OCI-LY7 (cell line): ENCODE data around the gene CYP2C19. TPM values are rescaled to one million over a fixed set of nuclear protein-coding genes. Genes with fewer than 3 reads are reported as not detected.

Experiments used
- BruUV-seq: library from RNA; stranded (reverse); fragments of 400-500 nt; replicated peaks from 2 replicates; lab custom pipeline; 2021; lab: Mats Ljungman, UMichigan
- CTCF ChIA-PET: fragments of 300-600 bp; sonication (Branson Sonifier 250); formaldehyde crosslinking; loops from one replicate; lab custom pipeline; 2022; ENCODE audit warnings: antibody characterized with exemption; ENCODE audit not compliant: unreplicated experiment; lab: Charles Lee
- POLR2A ChIA-PET: fragments of 300-600 bp; sonication (Branson Sonifier 250); formaldehyde crosslinking; loops from one replicate; lab custom pipeline; 2022; ENCODE audit warnings: antibody characterized with exemption; lab: Charles Lee
- DNase-seq: peaks from one replicate; pipeline ENCODE4 v3.0.0-alpha.2; 2015; ENCODE audit warnings: low spot score
- H2AFZ ChIP-seq: fragments of 200-600 bp; sonication (generic), shearing (Covaris generic); 2 replicates; pipeline ENCODE4 v1.6.1; 2014; ENCODE audit warnings: mild to moderate bottlenecking, antibody characterized with exemption, low read length, moderate library complexity
- H3K27ac ChIP-seq: fragments of 200-600 bp; sonication (generic); 2 replicates; pipeline ENCODE4 v1.5.1; 2014; ENCODE audit warnings: mixed run types, low read depth, mild to moderate bottlenecking, moderate library complexity, low read length, inconsistent platforms; ENCODE audit not compliant: poor library complexity, severe bottlenecking
- H3K36me3 ChIP-seq: fragments of 200-600 bp; sonication (generic); 2 replicates; pipeline ENCODE4 v1.6.1; 2014; ENCODE audit warnings: mild to moderate bottlenecking, antibody characterized with exemption, low read length, moderate library complexity, mixed read lengths; ENCODE audit not compliant: insufficient read depth
- H3K4me1 ChIP-seq: fragments of 200-600 bp; sonication (generic); 2 replicates; pipeline ENCODE4 v1.5.1; 2014; ENCODE audit warnings: mild to moderate bottlenecking, low read length; ENCODE audit not compliant: insufficient read depth, poor library complexity, severe bottlenecking
- H3K4me2 ChIP-seq: fragments of 200-600 bp; sonication (generic); 2 replicates; pipeline ENCODE4 v1.6.1; 2014; ENCODE audit warnings: mild to moderate bottlenecking, low read length
- H3K4me3 ChIP-seq: fragments of 200-600 bp; sonication (generic); 2 replicates; pipeline ENCODE4 v1.5.1; 2014; ENCODE audit warnings: mild to moderate bottlenecking, low read depth, low read length; ENCODE audit not compliant: poor library complexity, severe bottlenecking
- H3K79me2 ChIP-seq: fragments of 200-600 bp; sonication (generic); 2 replicates; pipeline ENCODE4 v1.6.1; 2016; ENCODE audit warnings: low read depth, mild to moderate bottlenecking, low read length, moderate library complexity, mixed read lengths; ENCODE audit not compliant: insufficient read depth
- H3K9me2 ChIP-seq: fragments of 200-600 bp; sonication (generic); 2 replicates; pipeline ENCODE4 v1.6.1; 2016; ENCODE audit warnings: mild to moderate bottlenecking, low read length, mixed read lengths; ENCODE audit not compliant: insufficient read depth
- H3K9me3 ChIP-seq: fragments of 200-600 bp; sonication (generic); 2 replicates; pipeline ENCODE4 v1.6.1; 2014; ENCODE audit warnings: mild to moderate bottlenecking, mixed run types, low read length, mixed read lengths
- H4K20me1 ChIP-seq: fragments of 200-600 bp; sonication (generic); 2 replicates; pipeline ENCODE4 v1.6.1; 2014; ENCODE audit warnings: mild to moderate bottlenecking, antibody characterized with exemption, low read length, moderate library complexity, mixed read lengths; ENCODE audit not compliant: insufficient read depth
- EZH2phosphoT487 ChIP-seq: fragments of 200-600 bp; sonication (generic); IDR thresholded peaks from 2 replicates; pipeline ENCODE4 v1.6.1; 2018; ENCODE audit warnings: low read depth, borderline replicate concordance, mild to moderate bottlenecking, mixed run types, antibody characterized with exemption, low read length, moderate library complexity, mixed read lengths
- intact Hi-C: fragments of 100-400 bp; cut with micrococcal nuclease; formaldehyde crosslinking; loops from one replicate; pipeline ENCODE4 v1.10.0; 2022; ENCODE audit not compliant: unreplicated experiment
- total RNA-seq, 2 experiments: library from RNA; depleted of rRNA in 1 of 2; stranded (reverse); fragments of >200 nt in 1 of 2; shearing (Covaris generic) in 1 of 2; gene quantifications; 2 replicates each; pipeline ENCODE4 v1.2.3, GENCODE V29; 2014 to 2022
- TF ChIP-seq, protein P1 (sequence below): fragments of 200-600 bp; sonication (generic); conservative IDR thresholded peaks from 2 replicates; pipeline ENCODE4 v1.5.1; 2014; ENCODE audit warnings: mild to moderate bottlenecking, antibody characterized with exemption, low read length, moderate library complexity, mixed read lengths

CYP2C19 gene
- total RNA-seq, 2 experiments from 2014 or later, result not detected

DNA sequence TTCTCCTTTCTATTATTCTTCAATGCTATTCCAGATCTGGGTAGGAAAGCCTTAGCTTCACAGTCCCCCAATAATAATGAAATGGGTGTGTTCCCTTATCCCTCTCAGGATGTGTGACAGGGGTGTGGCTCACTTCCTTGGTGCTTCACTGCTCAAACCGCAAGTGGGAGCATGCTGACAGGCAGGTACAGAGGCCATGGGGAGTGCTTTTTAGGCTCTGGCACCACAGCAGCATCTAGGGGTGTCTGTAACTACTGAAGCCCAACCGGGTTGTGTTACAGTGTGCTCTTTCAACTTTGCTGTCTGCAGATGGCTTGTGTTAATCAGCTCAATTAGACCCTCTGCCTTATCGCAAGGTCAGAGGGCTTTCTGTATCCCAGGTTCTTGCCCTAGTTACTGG is 96.6 kb downstream of the CYP2C19 start:
- ChIA-PET CTCF (no interaction called here), POLR2A (interaction anchor here (0.8 kb wide), 1 partner anchor 30 kb away, joined by 3 read pairs; no protein-coding TSS in a partner anchor)
- DNase-seq, result no peak
- Histone ChIP-seq H3K79me2 (no peaks in the 10 kb centered on the region), H3K4me3 (no peak overlapping the region), H3K4me2 (no peak overlapping the region), H3K36me3 (no peaks in the 10 kb centered on the region), H3K9me2 (no peaks in the 10 kb centered on the region), H3K4me1 (no peaks in the 10 kb centered on the region), H3K27ac (no peak overlapping the region), H4K20me1 (no peaks in the 10 kb centered on the region), H2AFZ (no peak overlapping the region), H3K9me3 (no peaks in the 10 kb centered on the region)
- BruUV-seq, result no TSS peak
- intact Hi-C loops, result no loop called here
- TF ChIP-seq, protein P1, sequence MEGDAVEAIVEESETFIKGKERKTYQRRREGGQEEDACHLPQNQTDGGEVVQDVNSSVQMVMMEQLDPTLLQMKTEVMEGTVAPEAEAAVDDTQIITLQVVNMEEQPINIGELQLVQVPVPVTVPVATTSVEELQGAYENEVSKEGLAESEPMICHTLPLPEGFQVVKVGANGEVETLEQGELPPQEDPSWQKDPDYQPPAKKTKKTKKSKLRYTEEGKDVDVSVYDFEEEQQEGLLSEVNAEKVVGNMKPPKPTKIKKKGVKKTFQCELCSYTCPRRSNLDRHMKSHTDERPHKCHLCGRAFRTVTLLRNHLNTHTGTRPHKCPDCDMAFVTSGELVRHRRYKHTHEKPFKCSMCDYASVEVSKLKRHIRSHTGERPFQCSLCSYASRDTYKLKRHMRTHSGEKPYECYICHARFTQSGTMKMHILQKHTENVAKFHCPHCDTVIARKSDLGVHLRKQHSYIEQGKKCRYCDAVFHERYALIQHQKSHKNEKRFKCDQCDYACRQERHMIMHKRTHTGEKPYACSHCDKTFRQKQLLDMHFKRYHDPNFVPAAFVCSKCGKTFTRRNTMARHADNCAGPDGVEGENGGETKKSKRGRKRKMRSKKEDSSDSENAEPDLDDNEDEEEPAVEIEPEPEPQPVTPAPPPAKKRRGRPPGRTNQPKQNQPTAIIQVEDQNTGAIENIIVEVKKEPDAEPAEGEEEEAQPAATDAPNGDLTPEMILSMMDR, result no peak
- no peak for TF ChIP-seq EZH2phosphoT487

DNA sequence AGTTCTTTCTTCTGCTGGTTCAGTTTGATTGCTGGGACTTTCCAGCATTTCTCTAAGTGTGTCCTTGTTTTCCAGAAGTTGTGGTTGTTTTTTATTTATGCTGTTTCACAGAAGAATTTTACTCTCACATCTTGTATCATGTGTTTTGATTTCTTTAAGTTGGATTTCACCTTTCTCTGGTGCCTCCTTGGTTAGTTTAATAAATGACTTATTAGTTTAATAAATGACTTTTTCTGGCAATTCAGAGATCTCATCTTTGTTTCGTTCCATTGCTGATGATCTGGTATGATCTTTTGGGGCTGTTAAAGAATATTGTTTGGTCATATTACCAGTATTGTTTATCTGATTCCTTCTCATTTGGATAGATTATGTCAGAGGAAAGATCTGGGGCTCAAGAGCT is 116.2 kb downstream of the CYP2C19 start:
- H3K4me1 ChIP-seq, result no peaks in the 10 kb centered on the region
- no peaks in the 10 kb centered on the region for H4K20me1 ChIP-seq
- DNase-seq, result no peak
- TF ChIP-seq EZH2phosphoT487, result no peak
- TF ChIP-seq, protein P1, result no peak
- H3K4me3 ChIP-seq, result no peak overlapping the region
- no peaks in the 10 kb centered on the region for H3K9me2 ChIP-seq
- ChIA-PET POLR2A (interaction anchor here (0.6 kb wide), 1 partner anchor 13 kb away, joined by 3 read pairs; no protein-coding TSS in a partner anchor), CTCF (no interaction called here)
- no peak overlapping the region for H3K4me2 ChIP-seq
- intact Hi-C loops, result no loop called here
- no peaks in the 10 kb centered on the region for H3K36me3 ChIP-seq
- H3K79me2 ChIP-seq, result no peaks in the 10 kb centered on the region
- BruUV-seq, result no TSS peak
- no peak overlapping the region for H2AFZ ChIP-seq
- no peaks in the 10 kb centered on the region for H3K9me3 ChIP-seq
- H3K27ac ChIP-seq, result no peak overlapping the region

DNA sequence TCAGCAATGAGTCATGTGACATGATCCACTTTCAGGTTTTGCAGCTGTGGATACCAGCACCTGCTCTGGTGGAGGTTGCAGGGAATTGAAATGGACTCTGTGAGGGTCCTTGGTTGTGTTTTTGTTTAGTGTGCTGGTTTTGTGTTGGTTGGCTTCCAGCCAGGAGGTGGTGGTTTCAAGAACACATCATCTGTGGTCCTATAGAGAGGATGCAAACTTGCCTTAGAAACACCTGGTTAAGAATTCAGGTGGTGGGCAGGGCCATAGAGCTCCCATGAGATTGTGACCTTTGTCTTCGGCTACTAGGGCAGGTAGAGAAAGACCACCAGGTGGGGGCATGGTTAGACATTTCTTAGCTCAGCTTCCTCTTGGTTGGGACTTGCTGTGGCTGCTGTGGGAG is 116.7 kb downstream of the CYP2C19 start:
- ChIA-PET POLR2A (interaction anchor here (0.6 kb wide), 1 partner anchor 13 kb away, joined by 3 read pairs; no protein-coding TSS in a partner anchor), CTCF (no interaction called here)
- no peaks in the 10 kb centered on the region for H4K20me1 ChIP-seq
- no peak overlapping the region for H3K4me3 ChIP-seq
- H3K79me2 ChIP-seq, result no peaks in the 10 kb centered on the region
- no peak for TF ChIP-seq EZH2phosphoT487
- TF ChIP-seq, protein P1, result no peak
- no peak overlapping the region for H3K27ac ChIP-seq
- no peaks in the 10 kb centered on the region for H3K36me3 ChIP-seq
- intact Hi-C loops, result no loop called here
- H3K4me1 ChIP-seq, result no peaks in the 10 kb centered on the region
- no peaks in the 10 kb centered on the region for H3K9me3 ChIP-seq
- no peak for DNase-seq
- H2AFZ ChIP-seq, result no peak overlapping the region
- BruUV-seq, result no TSS peak
- H3K9me2 ChIP-seq, result no peaks in the 10 kb centered on the region
- H3K4me2 ChIP-seq, result no peak overlapping the region
